ENCODE results near the gene IL17B.

- TF ChIP-seq CTCF (IDR thresholded peaks at IDR 0.05) (no peak), POLR2A (IDR thresholded peaks at IDR 0.05) (no peak), POLR2AphosphoS5 (IDR thresholded peaks at IDR 0.05) (no peak)
These were observed 26.9 kb downstream of the IL17B start for GRCh38 chr5:149352169-149352568.
